HG03108 (cell line): ENCODE results near the gene CFI.
"Not testable (repeated sequence)": the region's sequence is repeated elsewhere in the genome, so short reads cannot be mapped to it uniquely, and the experiment has no call there.

ENCODE experiments used
- ATAC-seq: cut with Tn5 transposase; IDR thresholded peaks from one replicate; pipeline ENCODE4 v1.9.1; 2021; ENCODE audit warnings: moderate library complexity; ENCODE audit not compliant: unreplicated experiment

The CFI gene

GRCh38 chr4:109798866-109799265, 2.9 kb downstream of the CFI start:
- no peak for ATAC-seq

DNA sequence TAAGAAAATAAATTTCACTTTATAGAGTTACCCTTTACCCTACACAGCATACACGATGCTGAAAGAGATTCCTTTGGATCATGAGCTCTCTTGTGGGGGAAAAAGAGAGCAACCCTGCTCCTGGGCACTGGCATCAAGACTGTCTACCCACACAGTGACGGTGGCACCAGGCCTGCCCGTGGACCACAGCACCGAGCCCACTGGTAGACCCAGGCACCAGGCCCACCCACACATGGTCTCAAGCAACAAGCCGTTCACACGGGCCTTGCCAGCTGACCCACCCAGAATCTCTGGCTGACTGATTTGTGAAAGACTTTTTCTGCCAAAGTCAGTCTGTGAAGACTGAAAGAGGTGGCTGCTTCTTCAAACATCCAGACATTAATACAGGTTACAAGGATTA, 6.7 kb downstream of the CFI start:
- ATAC-seq: no peak

GRCh38 chr4:109787807-109788206, 14.0 kb downstream of the CFI start:
- ATAC-seq: no peak

DNA sequence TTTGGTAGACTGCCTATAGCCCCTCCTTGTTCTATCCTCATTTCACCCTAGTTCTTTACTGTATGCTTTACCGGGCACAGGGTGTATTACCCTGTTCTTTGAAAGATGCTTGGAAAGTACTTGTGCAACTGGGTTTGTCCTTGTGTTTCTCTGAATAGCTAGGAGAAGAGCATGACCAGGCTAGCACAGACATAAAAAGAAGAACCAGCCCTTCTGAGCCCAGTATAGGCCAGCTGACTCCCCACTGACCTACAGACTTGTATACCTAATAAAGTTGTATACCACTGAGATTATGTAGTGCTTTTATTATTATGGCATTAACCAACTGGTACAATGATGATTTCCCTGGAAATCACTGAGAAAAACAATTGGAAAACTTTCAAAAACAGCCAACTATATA, 15.0 kb downstream of the CFI start:
- no peak for ATAC-seq

DNA sequence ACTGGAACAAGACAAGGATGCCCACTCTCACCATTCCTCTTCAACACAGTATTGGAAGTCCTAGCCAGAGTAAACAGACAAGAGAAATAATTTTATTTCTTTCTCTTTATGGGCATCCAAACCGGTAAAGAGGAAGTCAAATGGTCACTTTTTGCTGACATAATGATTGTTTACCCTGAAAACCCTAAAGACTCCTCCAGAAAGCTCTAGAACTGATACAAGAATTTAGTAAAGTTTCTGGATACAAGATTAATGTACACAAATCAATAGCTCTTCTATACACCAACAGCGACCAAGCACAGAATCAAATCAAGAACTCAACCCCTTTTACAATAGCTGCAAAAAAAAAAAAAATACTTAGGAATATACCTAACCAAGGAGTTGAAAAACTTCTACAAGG, 19.7 kb downstream of the CFI start:
- not testable (repeated sequence) for ATAC-seq

- ATAC-seq: no peak
Measured at GRCh38 chr4:109764789-109765402, 36.9 kb downstream of the CFI start.

GRCh38 chr4:109764376-109764775, 37.4 kb downstream of the CFI start:
- ATAC-seq: no peak

DNA sequence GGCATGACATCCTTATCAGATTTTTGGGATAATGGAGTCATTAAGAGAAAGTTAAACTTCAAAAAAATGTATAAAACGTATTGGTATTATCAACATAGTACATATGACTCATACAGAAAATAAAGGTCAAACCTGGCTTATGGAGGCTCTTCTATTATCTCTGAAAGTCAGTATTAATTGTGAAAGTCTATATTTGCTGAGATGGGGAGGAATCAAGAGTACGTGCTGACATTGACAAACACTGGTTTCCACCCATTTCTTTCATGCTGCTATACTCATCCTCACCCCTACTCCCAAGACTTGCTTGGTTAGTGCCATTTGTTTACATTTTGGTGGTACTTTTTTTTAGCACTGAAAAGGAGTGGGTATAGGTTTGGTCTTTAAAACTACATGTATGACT, 41.1 kb downstream of the CFI start:
- no peak for ATAC-seq

DNA sequence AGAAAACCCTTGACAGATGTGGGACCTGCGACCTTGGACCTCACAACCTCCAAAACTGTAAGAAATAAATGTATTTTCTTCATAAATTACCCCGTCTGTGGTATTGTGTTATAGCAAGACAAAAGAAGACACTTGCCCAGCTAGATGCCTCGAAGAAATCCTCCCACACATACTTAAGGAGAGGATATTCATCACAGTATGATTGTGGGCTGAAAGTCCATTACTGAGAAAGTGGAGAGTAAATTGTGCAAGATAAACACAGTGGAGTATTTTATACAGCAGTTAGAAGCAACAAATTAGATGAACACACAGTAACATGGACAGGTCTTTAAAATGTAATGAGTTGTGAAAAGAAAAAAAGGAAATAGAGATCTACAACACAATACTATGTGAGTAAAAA, 46.1 kb downstream of the CFI start:
- no peak for ATAC-seq

GRCh38 chr4:109754093-109754857, 47.5 kb downstream of the CFI start:
- ATAC-seq: no peak

DNA sequence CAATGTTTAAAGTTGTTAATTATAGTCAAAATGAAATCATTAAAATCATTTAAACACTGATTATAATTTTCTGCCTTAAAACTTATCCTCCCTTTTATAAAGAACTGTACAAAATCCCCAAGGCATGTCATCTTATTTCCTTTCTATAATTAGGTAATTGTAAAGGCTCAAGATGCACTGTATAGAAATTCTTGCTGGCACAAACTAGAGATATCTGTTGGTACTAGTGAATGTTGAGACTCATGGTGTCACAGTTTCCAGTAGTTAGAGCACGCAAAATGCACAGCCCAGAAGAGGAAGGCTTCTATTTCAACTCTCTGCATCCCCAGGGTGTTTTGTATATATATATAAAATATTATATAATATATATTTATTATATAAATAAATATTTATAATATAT, 49.3 kb downstream of the CFI start:
- no peak for ATAC-seq

DNA sequence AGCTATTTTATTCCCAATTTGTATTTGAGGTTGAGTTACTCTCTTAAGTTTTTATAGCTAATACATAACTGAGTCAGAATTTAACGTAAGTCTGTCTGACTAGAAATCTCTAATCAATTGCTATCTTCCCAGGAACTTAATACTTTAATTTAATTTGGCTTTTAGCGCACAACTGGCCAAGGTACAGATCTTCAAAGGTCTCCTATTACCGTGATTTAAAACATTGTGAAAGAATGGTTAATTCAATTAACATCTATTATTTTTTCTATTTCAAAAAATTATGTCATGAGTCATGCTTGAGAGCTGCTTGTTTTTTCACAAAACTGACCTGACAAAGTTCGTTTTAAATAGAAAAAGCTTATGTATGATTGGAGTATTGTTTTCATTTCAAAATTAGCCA, 49.9 kb downstream of the CFI start:
- no peak for ATAC-seq

DNA sequence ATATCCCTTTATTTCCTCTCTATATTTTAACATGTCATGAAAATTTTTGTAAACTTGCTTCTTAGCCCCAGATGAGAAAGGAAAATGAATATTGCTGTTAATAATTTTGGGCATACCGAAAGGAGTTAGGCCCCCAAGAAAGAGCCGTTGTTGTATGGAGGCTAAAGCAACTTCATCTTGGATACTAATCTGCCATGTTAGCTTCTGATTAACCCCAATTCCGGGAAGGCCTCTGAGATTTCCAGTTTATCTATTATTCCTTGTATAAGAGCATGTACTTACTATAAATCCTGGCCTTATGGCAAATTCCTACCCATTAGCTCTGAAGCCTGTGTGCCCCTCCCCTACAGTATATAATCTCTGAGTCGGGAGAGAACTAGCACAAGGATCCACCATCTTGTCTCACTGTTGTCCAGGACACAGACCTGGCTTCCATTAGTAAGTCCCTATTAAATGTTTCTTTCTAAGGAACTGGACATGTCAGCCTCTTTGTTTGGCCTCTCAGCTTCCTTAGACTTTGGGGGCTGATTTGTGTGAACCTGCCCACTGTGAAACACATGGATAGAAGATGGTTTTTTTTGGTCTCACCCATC, 51.1 kb downstream of the CFI start:
- no peak for ATAC-seq

DNA sequence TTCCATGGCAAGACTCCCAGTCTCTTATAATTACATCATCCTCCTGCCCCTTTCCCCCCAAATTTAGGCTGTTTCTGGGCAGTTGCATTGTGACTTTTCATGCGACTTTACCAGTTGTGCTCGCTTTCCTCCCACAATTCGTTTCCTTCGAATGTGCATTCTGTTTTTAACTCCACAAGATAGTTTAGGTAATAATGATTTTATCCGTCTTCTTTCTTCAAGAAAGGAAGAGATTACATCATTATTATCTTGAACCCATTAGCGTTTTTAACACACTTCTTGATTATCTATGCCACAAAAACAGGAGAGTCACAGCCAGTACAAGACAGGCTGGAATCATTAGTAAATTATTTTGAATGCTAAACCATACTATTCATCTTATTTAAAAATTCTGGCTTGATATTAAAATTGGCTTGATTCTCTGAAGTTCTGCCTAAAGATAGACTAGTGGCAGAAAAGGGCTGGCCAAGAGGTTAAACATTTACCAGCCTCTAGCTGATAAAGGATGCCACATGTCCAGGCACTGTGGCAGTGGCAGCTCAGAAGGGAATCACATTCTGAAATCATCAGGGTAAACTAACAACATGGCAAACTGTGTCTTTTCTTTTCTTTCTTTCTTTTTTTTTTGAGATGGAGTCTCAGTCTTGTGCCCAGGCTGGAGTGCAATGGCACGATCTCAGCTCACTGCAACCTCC, 52.3 kb downstream of the CFI start:
- no peak for ATAC-seq

GRCh38 chr4:109748114-109748513, 53.7 kb downstream of the CFI start:
- no peak for ATAC-seq

DNA sequence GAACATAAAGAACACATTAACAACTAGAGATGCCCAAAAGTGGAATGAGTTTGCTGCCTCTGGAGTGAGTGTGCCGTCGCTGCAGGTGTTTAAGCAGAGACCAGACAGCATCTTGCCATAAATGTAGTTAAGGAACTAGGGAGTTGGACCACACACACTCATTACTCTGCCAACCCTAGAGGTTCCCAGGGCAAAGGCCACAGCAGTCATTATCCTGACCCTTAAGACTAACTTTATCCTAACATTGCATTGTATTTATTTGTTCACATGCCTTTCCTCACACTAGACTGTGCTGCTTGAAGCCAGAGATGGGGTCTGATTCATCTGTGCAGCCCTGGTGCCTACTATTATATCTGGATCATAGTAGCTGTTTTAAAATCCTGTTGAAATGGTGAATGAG, 55.1 kb downstream of the CFI start:
- no peak for ATAC-seq

DNA sequence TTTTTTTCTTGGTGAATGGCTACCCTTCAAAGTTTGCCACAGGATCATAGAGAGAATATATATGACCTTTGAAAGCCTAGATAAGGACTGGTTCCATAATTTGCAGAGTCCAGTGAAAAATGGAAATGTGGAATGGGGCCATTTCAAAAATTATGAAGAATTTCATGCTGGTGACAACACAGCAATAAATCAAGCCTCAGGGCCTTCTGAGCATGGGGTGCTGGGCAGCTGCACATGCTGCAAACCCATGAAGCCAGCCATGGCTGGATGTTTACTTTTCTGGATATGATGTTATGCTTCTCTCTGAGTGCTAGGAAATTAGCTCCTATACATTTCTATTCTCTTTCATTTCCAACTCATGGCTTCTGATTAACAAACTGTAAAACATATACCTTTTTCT, 56.0 kb downstream of the CFI start:
- ATAC-seq: no peak

GRCh38 chr4:109739547-109739946, 62.3 kb downstream of the CFI start:
- no peak for ATAC-seq

- ATAC-seq: no peak
Measured at GRCh38 chr4:109738104-109738872, 63.5 kb downstream of the CFI start.

GRCh38 chr4:109735566-109736365, 66.0 kb downstream of the CFI start:
- no peak for ATAC-seq
